NCI-H1092 (cell line): ENCODE results near the gene PALLD.
"Not testable (repeated sequence)": the region's sequence is repeated elsewhere in the genome, so short reads cannot be mapped to it uniquely, and the experiment has no call there.

Source experiments
- DNase-seq: peaks from one replicate; lab custom pipeline; 2025; lab: John Stamatoyannopoulos, UW

Gene PALLD

GRCh38 chr4:168677063-168677462, 180.2 kb downstream of the PALLD start:
- no peak for DNase-seq

GRCh38 chr4:168677879-168678278, 181.0 kb downstream of the PALLD start:
- no peak for DNase-seq

GRCh38 chr4:168678751-168679366, 182.0 kb downstream of the PALLD start:
- no peak for DNase-seq

GRCh38 chr4:168679397-168679796, 182.5 kb downstream of the PALLD start:
- no peak for DNase-seq

- DNase-seq = no peak
These were observed 183.0 kb downstream of the PALLD start for GRCh38 chr4:168679819-168680218.

- DNase-seq = no peak
These were observed 186.1 kb downstream of the PALLD start for GRCh38 chr4:168682898-168683500.

GRCh38 chr4:168683595-168683994, 186.7 kb downstream of the PALLD start:
- no peak for DNase-seq

GRCh38 chr4:168685136-168685809, 188.4 kb downstream of the PALLD start:
- DNase-seq = no peak

GRCh38 chr4:168688584-168688983, 191.7 kb downstream of the PALLD start:
- DNase-seq = no peak

- DNase-seq = no peak
These were observed 192.9 kb downstream of the PALLD start for GRCh38 chr4:168689791-168690190.

GRCh38 chr4:168690199-168690598, 193.3 kb downstream of the PALLD start:
- no peak for DNase-seq

- DNase-seq = no peak
These were observed 194.9 kb downstream of the PALLD start for GRCh38 chr4:168691631-168692369.

GRCh38 chr4:168693750-168694490, 197.1 kb downstream of the PALLD start:
- no peak for DNase-seq

- DNase-seq = no peak
These were observed 197.8 kb downstream of the PALLD start for GRCh38 chr4:168694667-168695066.

GRCh38 chr4:168695288-168695687, 198.4 kb downstream of the PALLD start:
- DNase-seq = no peak

- DNase-seq = no peak
These were observed 199.4 kb downstream of the PALLD start for GRCh38 chr4:168696280-168696679.

GRCh38 chr4:168696826-168697225, 200.0 kb downstream of the PALLD start:
- DNase-seq = no peak

- DNase-seq = peak; percentile 9
These were observed 202.5 kb downstream of the PALLD start for GRCh38 chr4:168699224-168699878.

- DNase-seq = no peak
These were observed 204.2 kb downstream of the PALLD start for GRCh38 chr4:168701061-168701460.

GRCh38 chr4:168702581-168703087, 205.8 kb downstream of the PALLD start:
- not testable (repeated sequence) for DNase-seq

GRCh38 chr4:168705121-168705520, 208.3 kb downstream of the PALLD start:
- no peak for DNase-seq
